Fibroblast of skin of left quadriceps (primary cell): ENCODE measurements around the gene ZNF722.
"Not testable (repeated sequence)": the region's sequence is repeated elsewhere in the genome, so short reads cannot be mapped to it uniquely, and the experiment has no call there.

Experiments used
- DNase-seq, 2 experiments: peaks; one replicate each; pipeline ENCODE4 v3.0.0-alpha.2; 2013; ENCODE audit warnings: low read depth in 2 of 2

ZNF722 gene

DNA sequence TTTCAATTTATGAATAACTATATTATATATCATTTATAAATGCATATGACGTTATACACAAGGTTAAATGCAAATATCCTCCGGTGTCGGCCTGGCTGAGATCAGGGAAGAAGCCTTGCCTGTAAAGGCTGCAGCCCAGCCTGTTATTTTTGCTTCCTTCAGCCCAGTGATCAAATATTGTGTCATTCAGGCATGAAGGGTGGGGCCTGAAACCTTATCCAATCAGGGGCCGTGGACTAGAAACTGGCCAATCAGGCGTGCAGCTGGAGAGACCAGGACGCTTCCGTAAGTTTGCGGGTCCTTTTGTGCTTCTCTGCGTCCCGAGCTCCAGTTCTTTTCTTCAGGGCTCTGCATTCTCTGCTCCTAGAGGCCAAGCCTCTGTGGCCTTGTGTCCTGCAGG is at the start of gene ZNF722:
Gene ZNF722 (plus strand): TSS at position 301 of the 400 bp plus-strand sequence. CDS start 113 bp downstream, outside the sequence.
- no peak for DNase-seq

- DNase-seq: no peak
These were observed 45.5 kb upstream of the ZNF722 start for GRCh38 chr7:63953181-63953580.

DNA sequence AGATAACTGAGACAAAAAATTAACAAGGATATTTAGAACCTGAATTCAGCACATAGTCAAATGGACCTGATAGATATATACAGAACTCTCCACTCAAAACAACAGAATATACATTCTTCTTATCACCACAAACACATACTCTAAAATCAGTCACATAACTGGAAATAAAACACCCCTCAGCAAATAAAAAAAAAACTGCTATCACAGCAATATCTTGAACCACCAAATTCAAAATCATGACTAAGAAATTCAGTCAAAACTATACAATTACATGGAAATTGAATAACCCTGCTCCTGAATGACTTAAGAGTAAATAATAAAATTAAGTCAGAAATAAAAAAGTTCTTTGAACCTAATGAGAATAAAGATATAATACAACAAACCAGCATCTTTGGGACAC is 30.0 kb upstream of the ZNF722 start:
- DNase-seq: no peak

- not testable (repeated sequence) for DNase-seq
These were observed 16.8 kb downstream of the ZNF722 start for GRCh38 chr7:64015496-64015895.

DNA sequence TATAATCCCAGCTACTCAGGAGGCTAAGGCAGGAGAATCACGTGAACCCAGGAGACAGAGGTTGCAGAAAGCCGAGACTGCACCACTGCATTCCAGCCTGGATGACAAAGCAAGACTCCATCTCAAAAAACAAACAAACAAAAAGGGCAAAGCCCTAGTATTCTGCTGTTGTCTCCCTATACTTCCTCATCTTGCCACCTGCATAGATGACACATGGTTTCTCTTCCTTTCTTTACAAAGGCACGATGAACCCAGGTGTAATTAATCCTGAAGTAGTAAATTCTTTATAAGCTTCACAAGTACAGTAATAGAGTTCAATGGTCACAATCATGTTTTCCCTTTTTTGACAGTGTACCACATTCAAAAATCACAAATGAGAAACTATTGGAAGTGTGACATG is 36.7 kb downstream of the ZNF722 start:
- no peak for DNase-seq

DNA sequence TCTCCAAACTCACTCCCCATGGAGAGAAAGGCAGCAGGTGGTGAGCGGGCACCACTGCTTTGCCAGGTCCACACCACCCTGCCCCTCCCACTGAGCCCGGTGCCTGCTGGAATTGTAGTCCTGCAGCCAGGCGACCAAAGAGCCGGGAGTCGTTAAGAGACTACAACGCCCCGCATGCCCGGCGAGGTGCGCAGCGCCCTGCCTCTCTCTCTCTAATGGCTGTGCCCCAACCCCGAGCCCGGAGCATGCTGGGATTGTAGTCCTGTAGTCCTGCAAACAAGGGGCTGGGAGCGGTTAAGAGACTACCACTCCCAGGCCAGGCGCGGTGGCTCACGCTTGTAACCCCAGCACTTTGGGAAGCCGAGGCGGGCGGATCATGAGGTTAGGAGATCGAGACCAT is 38.4 kb downstream of the ZNF722 start:
- no peak for DNase-seq

GRCh38 chr7:64045301-64046040 is 46.8 kb downstream of the ZNF722 start, which contains the start of gene ZNF727:
TSS of gene ZNF727 (plus strand) at chr7:64045434. CDS start at chr7:64045622, 188 bp downstream.
- DNase-seq: no peak

DNA sequence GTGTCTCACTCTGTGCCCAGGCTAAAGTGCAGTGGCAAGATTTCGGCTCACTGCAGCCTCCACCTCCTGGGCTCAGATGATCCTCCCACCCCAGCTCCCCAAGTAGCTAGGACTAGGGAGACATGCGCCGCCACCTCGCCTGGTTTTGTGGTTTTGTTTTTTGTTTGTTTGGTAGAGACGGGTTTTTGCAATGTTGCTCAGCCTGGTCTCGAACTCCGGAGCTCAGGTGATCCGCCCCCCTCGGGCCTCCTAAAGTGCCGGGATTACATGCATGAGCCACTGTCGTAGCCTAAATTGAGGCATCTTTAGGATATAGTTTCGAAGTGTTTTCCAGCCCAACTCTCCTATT is 47.4 kb downstream of the ZNF722 start:
- DNase-seq: no peak
